Fibroblast of villous mesenchyme (primary cell): ENCODE results near the gene ARR3. TPM values are rescaled to one million over a fixed set of nuclear protein-coding genes. Genes with fewer than 3 reads are reported as not detected.
"Not testable (repeated sequence)": the region's sequence is repeated elsewhere in the genome, so short reads cannot be mapped to it uniquely, and the experiment has no call there.

ENCODE experiments used
- DNase-seq: peaks from one replicate; pipeline ENCODE4 v3.0.0-alpha.2; 2010; ENCODE audit warnings: low read depth
- H3K4me3 ChIP-seq: 2 replicates; pipeline ENCODE4 v1.5.1; 2011; ENCODE audit warnings: low read depth, mild to moderate bottlenecking, low read length
- total RNA-seq: library from RNA; depleted of rRNA; stranded (reverse); fragments of >200 nt; gene quantifications from 2 replicates; pipeline ENCODE4 v1.2.3, GENCODE V29; 2012
- TF ChIP-seq, protein P1 (sequence below): IDR thresholded peaks from 2 replicates; pipeline ENCODE4 v1.5.1; 2012; ENCODE audit warnings: low read depth, mild to moderate bottlenecking, low read length; ENCODE audit not compliant: insufficient read depth

ARR3 gene
- total RNA-seq, 1 donor: not detected

DNA sequence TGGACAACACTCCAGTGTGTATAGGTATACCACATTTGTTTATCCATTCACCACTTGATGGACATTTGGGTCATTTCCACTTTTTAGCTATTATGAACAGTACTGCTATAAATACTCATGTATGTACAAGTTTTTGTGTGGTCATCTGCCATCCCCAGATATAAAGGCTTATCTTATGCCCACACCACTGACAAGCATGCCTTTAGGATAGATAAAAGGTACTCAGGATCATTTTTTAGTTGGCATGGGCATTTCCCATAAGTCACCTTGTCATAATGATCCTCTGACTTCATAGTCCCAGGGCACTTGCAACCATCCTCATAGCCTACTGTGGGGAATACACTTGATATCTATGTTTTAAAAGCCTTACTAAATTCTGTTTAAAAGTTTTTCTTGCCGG lies 27.4 kb upstream of the ARR3 start:
- TF ChIP-seq, protein P1, sequence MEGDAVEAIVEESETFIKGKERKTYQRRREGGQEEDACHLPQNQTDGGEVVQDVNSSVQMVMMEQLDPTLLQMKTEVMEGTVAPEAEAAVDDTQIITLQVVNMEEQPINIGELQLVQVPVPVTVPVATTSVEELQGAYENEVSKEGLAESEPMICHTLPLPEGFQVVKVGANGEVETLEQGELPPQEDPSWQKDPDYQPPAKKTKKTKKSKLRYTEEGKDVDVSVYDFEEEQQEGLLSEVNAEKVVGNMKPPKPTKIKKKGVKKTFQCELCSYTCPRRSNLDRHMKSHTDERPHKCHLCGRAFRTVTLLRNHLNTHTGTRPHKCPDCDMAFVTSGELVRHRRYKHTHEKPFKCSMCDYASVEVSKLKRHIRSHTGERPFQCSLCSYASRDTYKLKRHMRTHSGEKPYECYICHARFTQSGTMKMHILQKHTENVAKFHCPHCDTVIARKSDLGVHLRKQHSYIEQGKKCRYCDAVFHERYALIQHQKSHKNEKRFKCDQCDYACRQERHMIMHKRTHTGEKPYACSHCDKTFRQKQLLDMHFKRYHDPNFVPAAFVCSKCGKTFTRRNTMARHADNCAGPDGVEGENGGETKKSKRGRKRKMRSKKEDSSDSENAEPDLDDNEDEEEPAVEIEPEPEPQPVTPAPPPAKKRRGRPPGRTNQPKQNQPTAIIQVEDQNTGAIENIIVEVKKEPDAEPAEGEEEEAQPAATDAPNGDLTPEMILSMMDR: no peak
- no peak for DNase-seq

DNA sequence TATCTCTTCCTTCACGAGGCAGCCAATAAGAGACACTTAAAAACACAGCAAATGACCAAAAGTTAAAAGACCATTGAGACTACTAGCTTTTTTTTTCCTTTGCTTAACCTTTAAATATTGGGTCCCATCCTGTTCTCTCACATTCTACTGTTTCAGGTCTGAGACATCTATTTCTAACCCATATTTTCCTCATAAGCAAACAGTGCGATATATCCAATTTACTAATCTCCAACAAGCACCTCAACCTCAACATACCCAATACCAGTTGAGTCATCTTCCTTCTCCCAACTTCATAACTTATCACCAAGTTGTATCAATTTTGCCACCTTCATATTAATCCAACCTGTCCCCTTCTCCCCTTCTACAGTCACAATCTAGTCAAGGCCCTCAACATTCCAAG lies 26.6 kb upstream of the ARR3 start:
- TF ChIP-seq, protein P1: no peak
- H3K4me3 ChIP-seq: no peak overlapping the region
- no peak for DNase-seq

More for the DNA sequence above, 27.4 kb upstream of the ARR3 start:
- H3K4me3 ChIP-seq: no peak overlapping the region

DNA sequence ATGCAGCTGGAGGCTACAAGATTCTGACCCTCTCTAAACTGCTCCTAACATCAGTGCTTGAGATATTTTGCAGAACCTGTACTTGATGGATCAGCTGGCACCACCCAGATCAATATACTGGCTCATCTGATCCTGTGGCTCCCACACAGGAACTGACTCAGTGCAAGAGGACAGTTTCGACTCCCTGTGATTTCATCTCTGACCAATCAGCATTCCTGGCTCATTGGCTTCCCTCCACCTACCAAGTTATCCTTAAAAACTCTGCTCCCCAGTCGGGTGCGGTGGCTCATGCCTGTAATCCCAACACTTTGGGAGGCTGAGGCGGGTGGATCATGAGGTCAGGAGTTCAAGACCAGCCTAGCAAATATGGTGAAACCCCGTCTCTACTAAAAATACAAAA lies 24.5 kb upstream of the ARR3 start:
- not testable (repeated sequence) for DNase-seq, H3K4me3 ChIP-seq

DNA sequence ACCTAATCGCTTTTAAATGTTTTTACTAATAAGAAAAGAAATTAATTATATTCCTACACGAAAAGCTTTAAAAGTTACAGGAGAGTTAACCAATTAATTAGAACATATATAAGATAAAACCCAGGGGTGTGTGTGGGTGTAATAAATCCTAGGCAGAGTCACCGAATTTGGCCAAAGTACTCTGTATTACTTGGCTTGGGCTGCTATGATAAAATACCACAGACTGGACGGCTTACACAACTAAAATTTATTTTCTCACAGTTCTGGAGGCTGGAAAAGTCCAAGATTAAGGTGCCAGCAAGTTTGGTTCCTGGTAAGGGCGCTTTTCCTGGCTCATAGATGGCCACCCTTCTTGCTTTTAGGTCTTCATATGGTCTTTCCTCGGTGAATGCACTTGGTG lies 23.3 kb upstream of the ARR3 start:
- H3K4me3 ChIP-seq: no peak overlapping the region
- TF ChIP-seq, protein P1: no peak
- DNase-seq: no peak

DNA sequence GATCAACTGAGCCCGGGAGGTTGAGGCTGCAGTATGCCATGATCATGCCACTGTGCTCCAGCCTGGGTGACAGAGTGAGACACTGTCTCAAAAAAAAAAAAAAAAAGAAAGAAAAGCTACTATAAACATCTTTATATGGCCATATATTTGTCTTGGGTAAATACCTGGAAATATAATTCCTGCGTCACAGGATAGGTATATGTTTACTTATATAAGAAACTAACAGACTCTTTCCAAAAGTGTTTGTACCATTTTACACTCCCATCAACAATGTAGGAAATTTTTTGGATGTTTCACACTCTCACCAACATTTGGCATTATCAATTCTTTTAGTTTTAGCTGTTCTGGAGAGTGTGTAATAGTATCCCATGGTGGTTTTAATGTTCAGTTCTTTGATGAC lies 20.9 kb upstream of the ARR3 start:
- TF ChIP-seq, protein P1: no peak
- DNase-seq: no peak

DNA sequence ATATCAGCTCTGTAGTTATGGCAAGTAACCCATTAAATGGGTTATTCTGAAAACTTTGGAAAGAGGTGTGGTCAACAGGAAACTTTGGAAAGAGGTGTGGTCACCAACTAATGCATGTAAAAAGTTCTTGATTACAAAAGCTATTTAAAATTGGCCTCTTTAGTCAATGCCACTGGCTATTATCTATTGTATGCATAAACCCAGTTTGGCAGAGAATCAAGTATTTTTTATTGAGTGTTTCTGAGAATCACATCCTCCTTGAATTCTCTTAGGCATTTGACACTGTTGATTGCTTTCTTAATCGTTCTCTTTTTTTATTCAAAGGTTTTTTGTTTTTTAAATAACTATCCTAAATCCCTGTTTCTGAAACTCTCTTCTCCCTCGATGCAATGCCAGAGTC lies 15.6 kb upstream of the ARR3 start:
- H3K4me3 ChIP-seq: no peak overlapping the region
- TF ChIP-seq, protein P1: no peak
- DNase-seq: no peak

More for the DNA sequence above, 20.9 kb upstream of the ARR3 start:
- no peak overlapping the region for H3K4me3 ChIP-seq

DNA sequence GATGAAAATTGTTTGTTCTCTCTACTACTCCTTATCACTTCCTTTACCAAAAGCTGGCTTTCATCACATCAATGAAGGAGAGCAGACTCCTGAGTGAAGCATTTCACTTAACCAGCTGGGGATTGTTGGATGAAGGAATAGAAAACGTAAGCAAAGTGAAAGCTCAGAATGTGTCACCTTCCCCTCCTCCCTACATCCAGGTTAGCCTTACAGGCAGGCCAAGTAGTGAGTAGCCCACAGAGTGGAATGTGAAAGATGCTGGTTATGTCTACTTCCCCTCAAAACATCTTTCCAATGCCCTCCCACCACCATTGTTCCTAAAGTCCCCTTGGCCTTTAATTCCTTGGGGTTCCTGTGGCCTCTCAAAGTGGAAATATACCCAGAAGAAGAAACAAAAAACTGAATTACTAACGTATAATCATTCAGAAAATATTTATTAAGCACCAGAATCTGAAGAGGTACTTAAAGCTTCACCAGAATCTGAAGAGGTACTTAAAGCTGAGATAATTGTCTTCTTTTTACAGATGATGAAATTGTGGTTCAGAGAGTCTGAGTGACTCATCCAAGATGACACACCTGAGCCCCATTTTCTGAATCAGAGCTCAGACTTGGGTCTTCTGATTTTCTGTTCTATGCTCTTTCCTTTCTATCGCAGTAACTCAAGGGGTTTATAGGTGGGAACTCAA lies 14.6 kb upstream of the ARR3 start:
- H3K4me3 ChIP-seq: no peak overlapping the region
- TF ChIP-seq, protein P1: no peak
- DNase-seq: no peak
